ENCODE data around the gene PPP2R1B. TPM values are rescaled to one million over a fixed set of nuclear protein-coding genes. Genes with fewer than 3 reads are reported as not detected.

Gene PPP2R1B
- total RNA-seq, 4 donors from 2014 or later: 18.7 to 22.4 (median 20.7) TPM

GRCh38 chr11:111691741-111692140 lies 74.4 kb downstream of the PPP2R1B start:
- WGBS, 2 donors: 78 to 89% methylated on average over 3 of the region's 3 CpGs
- no peak for TF ChIP-seq POLR2A (IDR thresholded peaks at IDR 0.05)
- TF ChIP-seq CTCF (IDR thresholded peaks at IDR 0.05): no peak
- no peak overlapping the region for H3K4me3 ChIP-seq (ENCODE audit: low read depth, poor library complexity, severe bottlenecking)
- intact Hi-C loops (cut with DNase I; ENCODE audit: low total_unique reads): no loop called here
- DNase-seq (ENCODE audit: low spot score in 2 of 2): no peak

GRCh38 chr11:111691176-111691575 lies 75.0 kb downstream of the PPP2R1B start:
- intact Hi-C loops (cut with DNase I; ENCODE audit: low total_unique reads): no loop called here
- TF ChIP-seq CTCF (IDR thresholded peaks at IDR 0.05) (no peak), POLR2A (IDR thresholded peaks at IDR 0.05) (no peak)
- no peak overlapping the region for H3K4me3 ChIP-seq (ENCODE audit: low read depth, poor library complexity, severe bottlenecking)
- 86 to 92% methylated on average over 2 of the region's 2 CpGs for WGBS, 2 donors
- DNase-seq (ENCODE audit: low spot score in 2 of 2): no peak

GRCh38 chr11:111688013-111688412 lies 78.2 kb downstream of the PPP2R1B start:
- intact Hi-C loops (cut with DNase I; ENCODE audit: low total_unique reads): no loop called here
- H3K4me3 ChIP-seq (ENCODE audit: low read depth, poor library complexity, severe bottlenecking): no peak overlapping the region
- no peak for DNase-seq (ENCODE audit: low spot score in 2 of 2)
- no peak for TF ChIP-seq CTCF (IDR thresholded peaks at IDR 0.05)
- WGBS, 2 donors: 95 to 96% methylated on average over 7 of the region's 7 CpGs

GRCh38 chr11:111684251-111684650 lies 81.9 kb downstream of the PPP2R1B start:
- intact Hi-C loops (cut with DNase I; ENCODE audit: low total_unique reads): no loop called here

GRCh38 chr11:111683806-111684205 lies 82.4 kb downstream of the PPP2R1B start:
- H3K4me3 ChIP-seq (ENCODE audit: low read depth, poor library complexity, severe bottlenecking): no peak overlapping the region
- WGBS, 2 donors: 89 to 92% methylated on average over 3 of the region's 3 CpGs
- TF ChIP-seq POLR2A (IDR thresholded peaks at IDR 0.05) (no peak), CTCF (IDR thresholded peaks at IDR 0.05) (no peak)
- intact Hi-C loops (cut with DNase I; ENCODE audit: low total_unique reads): no loop called here
- DNase-seq (ENCODE audit: low spot score in 2 of 2): no peak

More at GRCh38 chr11:111684251-111684650, 81.9 kb downstream of the PPP2R1B start:
- no peak for DNase-seq (ENCODE audit: low spot score in 2 of 2)
- 95 to 98% methylated on average over 2 of the region's 2 CpGs for WGBS, 2 donors
- no peak for TF ChIP-seq POLR2A (IDR thresholded peaks at IDR 0.05)
- no peak for TF ChIP-seq CTCF (IDR thresholded peaks at IDR 0.05)
- H3K4me3 ChIP-seq (ENCODE audit: low read depth, poor library complexity, severe bottlenecking): no peak overlapping the region

GRCh38 chr11:111680486-111681175 lies 85.6 kb downstream of the PPP2R1B start:
- 89 to 93% methylated on average over 3 of the region's 3 CpGs for WGBS, 2 donors
- intact Hi-C loops (cut with DNase I; ENCODE audit: low total_unique reads): no loop called here
- TF ChIP-seq POLR2A (IDR thresholded peaks at IDR 0.05): no peak
- no peak for TF ChIP-seq CTCF (IDR thresholded peaks at IDR 0.05)
- no peak for DNase-seq (ENCODE audit: low spot score in 2 of 2)
- H3K4me3 ChIP-seq (ENCODE audit: low read depth, poor library complexity, severe bottlenecking): no peak overlapping the region
